IMR-90 (cell line): Measurements from ENCODE around the gene ZSCAN5A.

Experiments
- CEBPB ChIP-seq: IDR thresholded peaks from 2 replicates; pipeline ENCODE4 v1.6.1; 2012; ENCODE audit warnings: low read depth, low read length, improper control_type of control experiment
- CHD1 ChIP-seq: IDR thresholded peaks from 2 replicates; pipeline ENCODE4 v1.6.1; 2012; ENCODE audit warnings: low read depth, low read length, improper control_type of control experiment
- CTCF ChIP-seq: conservative IDR thresholded peaks from 2 replicates; pipeline ENCODE4 v1.5.1; 2012; ENCODE audit warnings: mild to moderate bottlenecking, low read depth, low read length, improper control_type of control experiment
- FOS ChIP-seq: fragments of 150-350 bp; IDR thresholded peaks from 2 replicates; pipeline ENCODE4 v1.6.1; 2016; ENCODE audit warnings: low read depth, low read length
- MAZ ChIP-seq: IDR thresholded peaks from 2 replicates; pipeline ENCODE4 v1.6.1; 2012; ENCODE audit warnings: low read depth, mild to moderate bottlenecking, low read length, improper control_type of control experiment, moderate library complexity, borderline replicate concordance
- POLR2A ChIP-seq: IDR thresholded peaks from 2 replicates; pipeline ENCODE4 v1.6.1; 2012; ENCODE audit warnings: mild to moderate bottlenecking, low read depth, low read length
- RAD21 ChIP-seq: IDR thresholded peaks from 2 replicates; pipeline ENCODE4 v1.6.1; 2012; ENCODE audit warnings: low read length, improper control_type of control experiment
- USF2 ChIP-seq: fragments of 150-350 bp; IDR thresholded peaks from 2 replicates; pipeline ENCODE4 v1.6.1; 2017; ENCODE audit warnings: mild to moderate bottlenecking, antibody characterized with exemption, low read length, low read depth
- TF ChIP-seq, protein P1 (sequence below): fragments of 150-350 bp; IDR thresholded peaks from 2 replicates; pipeline ENCODE4 v1.6.1; 2016; ENCODE audit warnings: low read depth, mild to moderate bottlenecking, low read length, moderate library complexity, borderline replicate concordance

DNA sequence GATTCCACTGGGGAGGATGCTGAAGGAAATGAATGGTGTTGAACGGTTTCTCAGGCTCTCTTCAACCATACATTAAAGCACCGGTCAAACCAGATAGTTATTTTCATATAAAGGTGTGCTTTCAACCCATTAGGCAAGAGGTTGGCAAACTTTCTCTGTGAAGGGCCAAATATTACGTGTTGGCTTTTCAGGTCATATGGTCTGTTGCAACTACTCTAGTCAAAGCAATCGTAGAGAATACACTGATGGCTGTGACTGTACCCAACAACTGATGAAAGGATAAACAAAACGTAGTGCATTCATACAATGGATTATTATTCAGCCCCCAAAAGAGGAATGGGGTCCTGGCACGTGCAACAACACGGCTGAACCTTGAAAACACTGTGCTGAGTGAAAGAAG is 5.8 kb downstream of the ZSCAN5A start:
- TF ChIP-seq CTCF (no peak), MAZ (no peak), POLR2A (no peak), CEBPB (no peak), FOS (no peak), USF2 (no peak), CHD1 (no peak), RAD21 (no peak)
- TF ChIP-seq, protein P1, sequence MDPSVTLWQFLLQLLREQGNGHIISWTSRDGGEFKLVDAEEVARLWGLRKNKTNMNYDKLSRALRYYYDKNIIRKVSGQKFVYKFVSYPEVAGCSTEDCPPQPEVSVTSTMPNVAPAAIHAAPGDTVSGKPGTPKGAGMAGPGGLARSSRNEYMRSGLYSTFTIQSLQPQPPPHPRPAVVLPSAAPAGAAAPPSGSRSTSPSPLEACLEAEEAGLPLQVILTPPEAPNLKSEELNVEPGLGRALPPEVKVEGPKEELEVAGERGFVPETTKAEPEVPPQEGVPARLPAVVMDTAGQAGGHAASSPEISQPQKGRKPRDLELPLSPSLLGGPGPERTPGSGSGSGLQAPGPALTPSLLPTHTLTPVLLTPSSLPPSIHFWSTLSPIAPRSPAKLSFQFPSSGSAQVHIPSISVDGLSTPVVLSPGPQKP = no peak
